ENCODE measurements around the gene CLCNKB.

DNA sequence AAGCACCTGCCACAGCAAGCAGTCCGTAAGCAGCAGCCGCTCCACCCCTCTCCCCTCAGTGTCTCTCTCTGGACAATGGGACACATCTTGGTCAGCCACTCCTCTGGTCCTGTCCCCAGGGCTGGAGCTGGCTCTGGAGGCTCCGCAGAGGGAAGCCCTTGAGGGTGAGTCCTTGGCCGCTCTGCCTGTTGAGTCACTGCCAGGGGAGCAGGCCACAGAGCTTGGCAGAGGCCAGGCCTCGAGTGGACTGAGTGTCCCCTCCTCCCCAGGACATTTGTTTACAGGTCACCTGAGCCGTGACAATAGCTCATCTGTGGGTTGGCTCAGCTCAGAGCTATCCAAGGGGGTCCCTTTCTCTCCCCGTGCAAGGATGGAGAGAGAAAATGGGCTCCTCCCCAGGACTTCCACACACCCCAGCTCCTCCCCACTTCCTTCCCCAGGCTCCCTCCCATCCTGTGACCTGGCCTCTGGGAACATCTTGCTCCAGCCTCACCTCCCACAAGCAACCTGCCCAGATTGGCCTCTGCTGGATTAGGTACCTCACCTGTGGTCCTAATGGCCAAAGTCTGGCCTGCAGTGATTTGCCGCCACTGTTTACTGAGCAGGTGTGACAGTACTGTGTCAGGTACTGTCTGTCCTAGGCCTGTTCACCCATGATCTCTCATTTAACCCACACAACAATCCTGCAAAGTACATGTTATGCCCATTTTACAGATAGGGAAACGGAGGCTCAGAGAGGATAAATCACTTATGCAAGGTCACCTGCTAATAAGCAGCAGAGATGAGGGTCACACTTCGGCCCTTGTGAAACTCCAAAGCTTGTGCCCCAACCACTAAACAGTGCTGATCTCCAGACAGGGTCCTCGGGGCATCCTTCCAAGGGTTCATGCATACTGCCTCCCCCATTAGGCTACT lies 25.0 kb downstream of the CLCNKB start:
- TF ChIP-seq POLR2AphosphoS5 (IDR thresholded peaks at IDR 0.05; ENCODE audit: low read depth, low read length) (no peak), TAF1 (IDR thresholded peaks at IDR 0.05; ENCODE audit: borderline replicate concordance, low read depth, low read length) (no peak)

All from GM12892 (cell line).